Loucy (cell line): Measurements from ENCODE around the gene CENPT.

Experiments
- CTCF ChIP-seq: fragments of 200-600 bp; sonication (generic); conservative IDR thresholded peaks from 2 replicates; pipeline ENCODE4 v1.5.1; 2014; ENCODE audit warnings: mild to moderate bottlenecking, antibody characterized with exemption, low read length
- EZH2phosphoT487 ChIP-seq: fragments of 200-600 bp; IDR thresholded peaks from 2 replicates; pipeline ENCODE4 v1.6.1; 2018; ENCODE audit warnings: antibody characterized with exemption, mild to moderate bottlenecking, moderate library complexity, borderline replicate concordance

GRCh38 chr16:67844497-67844896 lies 3.0 kb downstream of the CENPT start:
- TF ChIP-seq CTCF (no peak), EZH2phosphoT487 (no peak)
